ENCODE data around the gene TRIP10. TPM values are rescaled to one million over a fixed set of nuclear protein-coding genes. Genes with fewer than 3 reads are reported as not detected.

Gene TRIP10
- total RNA-seq, 1 donor from 2014 or later, result 53.0 TPM

DNA sequence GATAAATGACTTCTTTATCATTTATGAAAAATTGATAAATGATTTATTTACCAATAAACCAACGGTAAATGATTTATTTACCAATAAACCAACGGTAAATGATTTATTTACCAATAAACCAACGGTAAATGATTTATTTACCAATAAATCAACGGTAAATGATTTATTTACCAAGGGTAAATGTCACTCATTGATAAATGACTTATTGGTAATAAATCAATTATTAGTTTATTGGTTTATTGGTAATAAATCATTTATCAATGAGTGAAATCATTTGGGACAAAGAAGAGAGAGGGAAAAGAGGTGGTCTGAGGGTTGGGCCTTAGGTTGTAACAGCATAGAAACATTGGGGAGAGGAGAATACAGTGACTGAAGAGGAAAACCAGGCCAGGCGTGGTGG lies 54.5 kb downstream of the TRIP10 start:
- Histone ChIP-seq H3K27ac (no peak overlapping the region), H3K4me3 (no peak overlapping the region), H3F3A (ENCODE audit: low read depth) (no peaks in the 10 kb centered on the region), H3K4me2 (no peak overlapping the region), H3K36me3 (no peaks in the 10 kb centered on the region), H3K4me1 (no peaks in the 10 kb centered on the region), H3K9ac (no peak overlapping the region), H3K79me2 (ENCODE audit: low read depth) (no peaks in the 10 kb centered on the region), H3K9me3 (ENCODE audit: low read depth) (no peaks in the 10 kb centered on the region), H2AFZ (replicated peaks) (no peak overlapping the region), H3K27me3 (no peaks in the 10 kb centered on the region), H4K20me1 (ENCODE audit: low read depth) (no peaks in the 10 kb centered on the region)
- Mint-ChIP-seq H3K36me3 (no peaks in the 10 kb centered on the region), H3K4me1 (no peaks in the 10 kb centered on the region), H3K9me3 (peaks cover 26% of the 10 kb centered on the region), H3K4me3 (no peak overlapping the region), H3K27ac (no peak overlapping the region), H3K27me3 (ENCODE audit: insufficient read depth, low read depth) (peaks cover 11% of the 10 kb centered on the region)
- TF ChIP-seq EZH2 (IDR thresholded peaks at IDR 0.05), result no peak
- TF ChIP-seq CTCF (IDR thresholded peaks at IDR 0.05), result no peak
- no peak for TF ChIP-seq EZH2phosphoT487 (IDR thresholded peaks at IDR 0.05)
- no peak for DNase-seq (ENCODE audit: low spot score)

DNA sequence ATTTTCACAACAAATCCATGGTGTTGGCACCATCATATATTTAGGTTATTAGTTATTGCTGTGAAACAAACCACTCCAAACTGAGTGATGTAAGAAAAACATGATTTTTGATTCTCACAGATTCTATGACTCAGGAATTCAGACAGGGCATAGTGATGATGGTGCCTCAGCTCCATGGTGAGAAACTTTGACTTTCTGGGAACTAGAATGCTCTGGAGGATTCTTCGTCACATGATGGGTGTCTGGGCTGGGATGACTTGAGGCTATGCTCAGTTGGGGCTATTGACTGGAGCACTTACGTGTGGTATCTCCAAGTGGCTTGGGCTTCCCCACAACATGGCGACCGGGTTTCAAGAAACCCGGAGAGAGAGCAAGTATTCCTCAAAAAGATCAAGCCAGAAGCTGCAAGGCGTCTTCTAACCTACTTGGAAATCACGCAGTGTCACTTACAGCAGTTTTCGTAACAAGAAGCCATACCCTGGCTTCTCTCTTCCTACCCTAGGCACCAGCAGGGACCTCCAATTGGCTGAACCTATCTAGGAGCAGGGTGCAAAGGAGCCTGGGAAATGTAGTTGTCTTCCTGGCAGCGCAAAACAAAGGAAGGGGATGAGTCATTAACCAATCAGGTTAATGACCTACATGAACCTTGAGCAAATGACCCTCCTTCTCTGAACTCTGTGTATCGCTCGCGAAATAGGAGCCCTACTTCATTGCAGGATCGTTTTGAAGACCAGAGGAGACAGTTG lies 55.4 kb downstream of the TRIP10 start:
- H3K79me2 ChIP-seq (ENCODE audit: low read depth), result no peaks in the 10 kb centered on the region
- H3K36me3 ChIP-seq, result no peaks in the 10 kb centered on the region
- no peak overlapping the region for H2AFZ ChIP-seq (replicated peaks)
- no peak overlapping the region for H3K9ac ChIP-seq
- H4K20me1 ChIP-seq (ENCODE audit: low read depth), result no peaks in the 10 kb centered on the region
- no peaks in the 10 kb centered on the region for H3F3A ChIP-seq (ENCODE audit: low read depth)
- no peaks in the 10 kb centered on the region for H3K4me1 ChIP-seq
- DNase-seq (ENCODE audit: low spot score), result no peak
- no peaks in the 10 kb centered on the region for H3K9me3 ChIP-seq (ENCODE audit: low read depth)
- Mint-ChIP-seq H3K36me3 (no peaks in the 10 kb centered on the region), H3K4me1 (no peaks in the 10 kb centered on the region), H3K4me3 (no peak overlapping the region), H3K9me3 (peaks cover 26% of the 10 kb centered on the region), H3K27me3 (ENCODE audit: insufficient read depth, low read depth) (peaks cover 11% of the 10 kb centered on the region), H3K27ac (no peak overlapping the region)
- H3K4me3 ChIP-seq, result no peak overlapping the region
- TF ChIP-seq CTCF (IDR thresholded peaks at IDR 0.05), result no peak
- TF ChIP-seq EZH2phosphoT487 (IDR thresholded peaks at IDR 0.05), result no peak
- TF ChIP-seq EZH2 (IDR thresholded peaks at IDR 0.05), result no peak
- no peaks in the 10 kb centered on the region for H3K27me3 ChIP-seq
- H3K27ac ChIP-seq, result no peak overlapping the region
- no peak overlapping the region for H3K4me2 ChIP-seq

- TF ChIP-seq EZH2 (IDR thresholded peaks at IDR 0.05) (no peak), EZH2phosphoT487 (IDR thresholded peaks at IDR 0.05) (no peak), CTCF (IDR thresholded peaks at IDR 0.05) (no peak)
- Mint-ChIP-seq H3K9me3 (peaks cover 21% of the 10 kb centered on the region), H3K36me3 (no peaks in the 10 kb centered on the region), H3K27me3 (ENCODE audit: insufficient read depth, low read depth) (peaks cover 11% of the 10 kb centered on the region), H3K4me3 (no peak overlapping the region), H3K27ac (no peak overlapping the region), H3K4me1 (no peaks in the 10 kb centered on the region)
- DNase-seq (ENCODE audit: low spot score), result no peak
- no peaks in the 10 kb centered on the region for H3K9me3 ChIP-seq (ENCODE audit: low read depth)
- no peak overlapping the region for H3K9ac ChIP-seq
- no peak overlapping the region for H3K4me2 ChIP-seq
- H3K79me2 ChIP-seq (ENCODE audit: low read depth), result no peaks in the 10 kb centered on the region
- H4K20me1 ChIP-seq (ENCODE audit: low read depth), result no peaks in the 10 kb centered on the region
- no peaks in the 10 kb centered on the region for H3F3A ChIP-seq (ENCODE audit: low read depth)
- no peak overlapping the region for H3K4me3 ChIP-seq
- H2AFZ ChIP-seq (replicated peaks), result no peak overlapping the region
- no peaks in the 10 kb centered on the region for H3K27me3 ChIP-seq
- H3K4me1 ChIP-seq, result no peaks in the 10 kb centered on the region
- no peaks in the 10 kb centered on the region for H3K36me3 ChIP-seq
- H3K27ac ChIP-seq, result no peak overlapping the region
Observed at GRCh38 chr19:6796278-6796677, 56.8 kb downstream of the TRIP10 start.
